SK-N-SH treated with all-trans-retinoic acid at 6 μM for 48 hours (cell line): ENCODE results near the gene ADAMTS17.

Experiments used
- ARNTL ChIP-seq: fragments of 450-650 bp; formaldehyde crosslinking; IDR thresholded peaks from 2 replicates; pipeline ENCODE4 v1.5.0; 2020; ENCODE audit warnings: low read depth, mild to moderate bottlenecking, moderate library complexity, borderline replicate concordance
- CREB5 ChIP-seq: fragments of 250-450 bp; sonication (Bioruptor Pico); IDR thresholded peaks from 2 replicates; pipeline ENCODE4 v1.5.1; 2020; ENCODE audit warnings: low read depth, mild to moderate bottlenecking, moderate library complexity
- CSDC2 ChIP-seq: fragments of 250-450 bp; sonication (Bioruptor Pico); IDR thresholded peaks from 2 replicates; pipeline ENCODE4 v1.5.0; 2020; ENCODE audit warnings: mild to moderate bottlenecking, moderate library complexity
- CSRNP3 ChIP-seq: fragments of 250-450 bp; sonication (Bioruptor Pico); IDR thresholded peaks from 2 replicates; pipeline ENCODE4 v1.5.1; 2021; ENCODE audit warnings: mild to moderate bottlenecking, moderate library complexity
- ESRRG ChIP-seq: fragments of 250-450 bp; sonication (Bioruptor Pico); IDR thresholded peaks from 2 replicates; pipeline ENCODE4 v1.6.1; 2021; ENCODE audit warnings: mild to moderate bottlenecking
- ISL1 ChIP-seq: fragments of 250-450 bp; sonication (Bioruptor Pico); IDR thresholded peaks from 2 replicates; pipeline ENCODE4 v2.1.2; 2022; ENCODE audit warnings: mild to moderate bottlenecking, moderate library complexity
- PATZ1 ChIP-seq: fragments of 250-450 bp; sonication (Bioruptor Pico); IDR thresholded peaks from 2 replicates; pipeline ENCODE4 v1.8.0; 2020; ENCODE audit warnings: mild to moderate bottlenecking, moderate library complexity, borderline replicate concordance
- POU6F1 ChIP-seq: fragments of 250-450 bp; sonication (Bioruptor Pico); IDR thresholded peaks from 2 replicates; pipeline ENCODE4 v1.8.0; 2021; ENCODE audit warnings: low read depth, mild to moderate bottlenecking, moderate library complexity, borderline replicate concordance
- RARB ChIP-seq: fragments of 250-450 bp; sonication (Bioruptor Pico); IDR thresholded peaks from 2 replicates; pipeline ENCODE4 v1.8.0; 2021; ENCODE audit warnings: mild to moderate bottlenecking, moderate library complexity
- SNAI2 ChIP-seq: fragments of 250-450 bp; sonication (Bioruptor Pico); IDR thresholded peaks from 2 replicates; pipeline ENCODE4 v1.5.0; 2020; ENCODE audit warnings: mild to moderate bottlenecking, moderate library complexity
- TOX ChIP-seq: fragments of 250-450 bp; sonication (Bioruptor Pico); IDR thresholded peaks from 2 replicates; pipeline ENCODE4 v1.8.0; 2021; ENCODE audit warnings: mild to moderate bottlenecking, moderate library complexity, borderline replicate concordance
- ZFP3 ChIP-seq: fragments of 250-450 bp; sonication (Bioruptor Pico); IDR thresholded peaks from 2 replicates; pipeline ENCODE4 v1.5.0; 2020; ENCODE audit warnings: mild to moderate bottlenecking, moderate library complexity
- ZNF8 ChIP-seq: fragments of 450-650 bp; formaldehyde crosslinking; IDR thresholded peaks from 2 replicates; pipeline ENCODE4 v1.5.0; 2020; ENCODE audit warnings: mild to moderate bottlenecking, moderate library complexity

GRCh38 chr15:99965376-99965775, 376.4 kb downstream of the ADAMTS17 start:
- no peak for TF ChIP-seq ZFP3 (CRISPR knock-in tag)
- TF ChIP-seq ISL1: no peak
- no peak for TF ChIP-seq SNAI2 (CRISPR knock-in tag)
- no peak for TF ChIP-seq ARNTL (CRISPR knock-in tag)
- no peak for TF ChIP-seq PATZ1 (CRISPR knock-in tag)
- TF ChIP-seq CREB5 (CRISPR knock-in tag): no peak
- no peak for TF ChIP-seq CSDC2 (CRISPR knock-in tag)
- TF ChIP-seq ZNF8: no peak
- TF ChIP-seq ESRRG: no peak
- no peak for TF ChIP-seq POU6F1
- TF ChIP-seq CSRNP3 (CRISPR knock-in tag): no peak
- TF ChIP-seq RARB: no peak
- no peak for TF ChIP-seq TOX (CRISPR knock-in tag)
